HG02884 (cell line): Measurements from ENCODE around the gene PSMD2.

Experiments used
- ATAC-seq: cut with Tn5 transposase; IDR thresholded peaks from one replicate; pipeline ENCODE4 v1.9.1; 2021; ENCODE audit warnings: mild to moderate bottlenecking, moderate library complexity; ENCODE audit not compliant: unreplicated experiment

Gene PSMD2

DNA sequence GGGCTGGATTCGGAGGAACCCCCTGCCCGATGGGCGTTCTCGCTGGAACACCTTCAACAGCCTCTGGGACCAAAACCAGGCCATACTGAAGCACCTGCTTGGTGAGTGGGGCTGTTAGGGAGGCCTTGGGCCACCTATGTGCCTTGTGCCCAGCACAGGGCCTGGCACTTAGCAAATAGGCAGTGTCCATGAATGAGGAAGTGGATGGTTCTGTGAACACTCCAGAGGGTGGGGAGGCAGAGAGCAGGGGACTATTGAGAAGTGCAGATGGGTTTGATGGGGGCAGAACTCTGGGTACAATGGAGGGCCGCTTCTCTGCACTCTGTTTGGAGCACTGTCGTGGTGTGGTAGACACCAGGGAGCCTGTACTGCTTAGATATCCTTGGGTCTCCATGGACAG, 21.7 kb upstream of the PSMD2 start:
- no peak for ATAC-seq

DNA sequence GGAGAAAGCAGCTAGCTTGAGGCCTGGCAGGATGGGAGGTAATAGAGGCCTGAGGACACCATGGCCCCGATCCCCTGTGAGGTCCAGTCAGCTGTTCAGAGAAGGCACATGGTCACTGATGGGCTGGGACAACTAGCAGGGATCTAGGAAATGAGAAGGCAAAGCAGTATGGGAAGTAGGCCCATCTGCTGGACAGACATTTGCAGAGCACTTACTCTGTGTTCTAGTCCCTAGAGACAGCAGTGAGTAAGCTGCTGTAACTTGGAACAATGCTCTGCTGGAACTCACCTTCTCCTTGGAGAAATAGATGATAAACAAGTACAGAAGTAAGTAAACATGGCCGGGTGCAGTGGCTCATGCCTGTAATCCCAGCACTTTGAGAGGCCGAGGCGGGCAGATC, 16.1 kb upstream of the PSMD2 start:
- ATAC-seq, result no peak

DNA sequence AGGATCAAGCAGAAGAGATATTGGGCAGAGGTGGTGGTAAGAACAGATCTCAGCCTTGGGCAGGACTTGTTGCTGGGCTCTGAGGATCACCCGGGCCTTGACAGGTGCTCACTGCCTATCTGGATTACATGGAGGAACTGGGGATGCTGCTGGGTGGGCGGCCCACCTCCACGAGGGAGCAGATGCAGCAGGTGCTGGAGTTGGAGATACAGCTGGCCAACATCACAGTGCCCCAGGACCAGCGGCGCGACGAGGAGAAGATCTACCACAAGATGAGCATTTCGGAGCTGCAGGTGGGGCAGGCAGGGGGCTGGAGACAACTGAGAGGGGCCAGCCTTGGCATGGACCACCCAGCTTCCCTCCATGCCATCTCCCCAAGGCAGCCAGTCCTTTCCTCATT, 15.4 kb upstream of the PSMD2 start:
- ATAC-seq, result no peak

DNA sequence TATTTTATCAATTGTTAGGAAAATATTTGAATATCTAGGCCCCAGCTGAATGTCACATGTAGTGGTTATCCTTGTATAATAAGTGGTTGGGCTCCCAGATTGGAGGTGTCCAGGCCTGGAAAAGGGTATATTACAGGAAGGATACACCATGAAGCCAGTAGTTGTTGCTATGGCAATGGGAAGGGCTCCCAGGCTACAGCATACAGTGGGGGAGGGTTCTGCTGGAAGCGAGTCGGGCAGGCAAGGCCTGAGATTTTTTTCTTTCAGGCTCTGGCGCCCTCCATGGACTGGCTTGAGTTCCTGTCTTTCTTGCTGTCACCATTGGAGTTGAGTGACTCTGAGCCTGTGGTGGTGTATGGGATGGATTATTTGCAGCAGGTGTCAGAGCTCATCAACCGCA, 14.3 kb upstream of the PSMD2 start:
- ATAC-seq, result no peak

DNA sequence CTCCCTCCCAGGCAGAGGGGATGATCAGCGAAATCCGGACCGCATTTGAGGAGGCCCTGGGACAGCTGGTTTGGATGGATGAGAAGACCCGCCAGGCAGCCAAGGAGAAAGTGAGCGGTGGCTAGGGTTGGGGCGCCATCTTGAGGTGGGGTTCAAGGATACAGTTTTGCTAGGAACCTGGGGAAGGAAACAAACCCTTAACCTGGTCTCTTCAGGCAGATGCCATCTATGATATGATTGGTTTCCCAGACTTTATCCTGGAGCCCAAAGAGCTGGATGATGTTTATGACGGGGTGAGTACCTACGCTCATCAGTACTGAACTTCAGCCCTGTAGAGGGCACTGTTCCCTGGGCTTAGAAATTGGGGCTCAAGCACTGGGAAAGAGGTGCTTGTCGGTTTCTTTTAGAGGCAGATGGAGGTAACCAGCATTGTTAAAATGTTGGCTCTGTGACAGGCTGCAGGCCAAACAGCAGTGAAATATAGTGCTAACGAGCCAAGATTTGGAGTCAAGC, 9.6 kb upstream of the PSMD2 start:
- no peak for ATAC-seq

DNA sequence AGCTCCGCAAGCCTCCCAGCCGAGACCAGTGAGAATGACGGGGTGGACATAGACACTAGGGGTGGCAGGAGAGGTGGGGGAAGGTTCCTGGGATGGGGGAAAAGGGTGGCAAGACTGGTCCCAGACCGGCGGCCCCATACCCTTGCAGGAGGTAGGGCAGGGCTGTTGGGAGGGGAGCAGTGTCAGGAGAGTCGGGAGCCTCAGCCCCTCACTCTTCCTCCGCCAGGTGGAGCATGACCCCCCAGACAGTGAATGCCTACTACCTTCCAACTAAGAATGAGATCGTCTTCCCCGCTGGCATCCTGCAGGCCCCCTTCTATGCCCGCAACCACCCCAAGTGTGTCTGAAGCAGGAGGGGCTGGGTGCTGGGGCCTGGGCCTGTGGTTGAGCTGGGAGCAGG, 8.7 kb upstream of the PSMD2 start:
- no peak for ATAC-seq

DNA sequence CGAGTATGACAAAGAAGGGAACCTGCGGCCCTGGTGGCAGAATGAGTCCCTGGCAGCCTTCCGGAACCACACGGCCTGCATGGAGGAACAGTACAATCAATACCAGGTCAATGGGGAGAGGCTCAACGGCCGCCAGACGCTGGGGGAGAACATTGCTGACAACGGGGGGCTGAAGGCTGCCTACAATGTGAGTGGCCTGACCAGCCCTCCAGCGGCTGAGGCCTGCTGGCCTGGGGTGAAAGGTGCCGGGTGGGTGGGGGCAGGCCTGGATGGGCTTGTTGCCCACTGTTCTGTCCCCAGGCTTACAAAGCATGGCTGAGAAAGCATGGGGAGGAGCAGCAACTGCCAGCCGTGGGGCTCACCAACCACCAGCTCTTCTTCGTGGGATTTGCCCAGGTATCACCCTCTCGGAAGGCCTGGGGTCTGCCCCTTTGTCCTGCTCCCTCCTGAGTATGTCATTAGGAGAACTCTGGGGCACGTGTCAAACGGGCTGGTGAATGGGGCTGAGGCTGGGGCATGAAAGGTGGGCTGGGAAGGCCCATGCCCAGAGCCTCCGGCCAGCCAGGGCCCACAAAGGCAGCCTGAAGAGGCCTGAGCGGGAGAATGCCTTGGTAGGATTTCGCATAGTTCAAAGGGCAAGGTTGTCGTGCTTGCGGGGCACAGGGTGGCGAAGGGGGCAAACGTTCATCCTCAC, 7.8 kb upstream of the PSMD2 start:
- ATAC-seq, result no peak

DNA sequence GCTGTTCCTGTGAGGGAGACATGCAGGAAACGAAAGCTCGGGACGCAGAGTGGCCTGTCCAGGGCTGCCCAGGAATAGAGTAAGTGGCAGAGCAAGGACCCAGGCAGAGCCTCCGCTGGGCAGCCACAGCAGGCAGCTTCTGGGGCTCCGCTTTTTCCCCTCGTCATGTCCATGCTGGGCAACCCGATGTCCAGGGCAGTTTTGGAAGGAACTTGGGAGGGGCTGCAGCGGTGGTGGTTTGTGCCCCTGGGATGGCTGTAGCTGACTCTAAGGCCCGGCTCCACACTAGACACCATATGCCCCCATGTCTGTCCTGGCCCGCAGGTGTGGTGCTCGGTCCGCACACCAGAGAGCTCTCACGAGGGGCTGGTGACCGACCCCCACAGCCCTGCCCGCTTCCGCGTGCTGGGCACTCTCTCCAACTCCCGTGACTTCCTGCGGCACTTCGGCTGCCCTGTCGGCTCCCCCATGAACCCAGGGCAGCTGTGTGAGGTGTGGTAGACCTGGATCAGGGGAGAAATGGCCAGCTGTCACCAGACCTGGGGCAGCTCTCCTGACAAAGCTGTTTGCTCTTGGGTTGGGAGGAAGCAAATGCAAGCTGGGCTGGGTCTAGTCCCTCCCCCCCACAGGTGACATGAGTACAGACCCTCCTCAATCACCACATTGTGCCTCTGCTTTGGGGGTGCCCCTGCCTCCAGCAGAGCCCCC, 7.1 kb upstream of the PSMD2 start:
- ATAC-seq, result no peak

DNA sequence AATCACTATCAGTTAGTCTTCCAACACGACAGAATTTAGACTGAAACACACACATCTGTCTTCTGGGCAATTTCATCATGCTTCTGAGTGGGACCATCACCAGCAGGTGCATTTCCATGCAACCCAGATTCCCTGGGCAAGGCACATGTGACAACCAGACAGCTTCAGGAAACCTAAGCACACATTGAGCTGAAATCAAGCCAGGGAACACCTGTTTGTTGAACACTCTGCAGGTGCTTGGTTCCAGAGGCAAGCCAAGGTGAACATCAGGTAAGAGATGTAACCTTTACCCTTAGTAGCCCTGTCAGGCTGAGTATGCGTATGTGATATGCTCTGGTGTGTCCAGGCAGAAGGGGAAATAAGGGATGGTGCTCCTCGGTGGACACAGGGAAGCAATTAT, 3.3 kb upstream of the PSMD2 start:
- no peak for ATAC-seq

DNA sequence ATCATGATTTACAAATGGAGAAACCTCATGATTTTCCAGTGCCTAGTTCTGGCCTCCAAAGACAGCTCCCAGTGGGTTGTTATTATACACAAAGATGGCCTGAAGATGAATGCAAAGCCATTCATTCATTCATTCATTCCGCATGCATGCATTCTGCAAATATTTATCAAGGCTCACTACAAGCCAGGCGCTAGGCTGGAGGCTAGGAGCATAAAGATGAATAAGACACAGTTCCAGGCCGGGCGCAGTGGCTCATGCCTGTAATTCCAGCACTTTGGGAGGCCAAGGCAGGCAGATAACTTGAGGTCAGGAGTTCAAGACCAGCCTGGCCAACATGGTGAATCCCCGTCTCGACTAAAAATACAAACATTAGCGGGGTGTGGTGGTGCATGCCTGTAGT, 2.4 kb upstream of the PSMD2 start:
- ATAC-seq, result no peak

DNA sequence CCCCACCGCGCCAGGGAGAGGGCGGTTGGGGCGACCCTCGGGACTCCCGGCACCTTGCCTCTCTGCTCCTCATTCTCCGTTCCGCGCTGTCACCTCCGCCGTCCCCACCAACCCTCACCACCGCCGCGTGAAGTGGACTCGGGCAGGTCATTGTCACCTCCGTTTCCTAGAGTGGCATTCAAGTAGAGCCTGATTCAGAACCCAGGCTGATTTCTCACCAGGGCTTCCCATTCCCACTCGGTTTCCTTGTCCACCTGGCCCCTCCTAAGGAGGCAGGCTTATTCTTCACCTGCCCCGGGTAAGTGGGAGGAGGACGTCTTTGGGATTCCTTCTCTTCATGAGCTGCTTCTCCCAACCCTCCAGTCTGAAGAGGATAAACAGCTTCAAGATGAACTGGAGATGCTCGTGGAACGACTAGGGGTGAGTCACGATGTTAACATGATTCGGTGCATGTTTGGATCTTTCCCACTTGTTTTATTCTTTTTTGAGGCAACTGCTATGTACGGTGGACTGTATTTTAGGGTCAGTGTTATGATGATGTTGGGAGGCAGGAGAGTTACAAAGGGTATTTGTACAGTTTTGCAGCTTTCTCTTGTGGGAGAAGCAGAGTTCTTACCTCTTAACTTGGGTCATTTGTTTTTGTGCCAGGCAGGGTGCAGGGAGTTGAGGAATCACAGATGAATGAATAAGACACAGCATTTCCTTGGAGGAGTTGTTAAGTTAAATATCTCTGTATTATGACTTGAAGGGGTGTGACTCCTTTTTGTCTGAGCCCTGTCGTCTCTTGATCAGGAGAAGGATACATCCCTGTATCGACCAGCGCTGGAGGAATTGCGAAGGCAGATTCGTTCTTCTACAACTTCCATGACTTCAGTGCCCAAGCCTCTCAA, 692 bp downstream of the PSMD2 start:
- no peak for ATAC-seq

DNA sequence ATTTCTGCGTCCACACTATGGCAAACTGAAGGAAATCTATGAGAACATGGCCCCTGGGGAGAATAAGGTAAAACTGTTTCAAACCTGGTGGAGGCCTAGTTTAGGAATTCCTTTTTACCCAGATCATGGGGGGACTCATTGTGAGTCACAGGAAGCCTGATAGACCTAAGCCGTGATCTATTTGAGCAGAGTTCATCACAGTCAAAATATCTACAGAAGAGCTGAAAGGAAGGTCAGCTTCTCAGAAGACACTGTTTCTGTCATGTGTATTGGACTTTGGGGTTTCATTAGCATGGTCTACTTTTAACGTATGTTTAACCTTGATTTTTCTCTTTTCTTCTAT, 1.3 kb downstream of the PSMD2 start:
- ATAC-seq, result no peak

DNA sequence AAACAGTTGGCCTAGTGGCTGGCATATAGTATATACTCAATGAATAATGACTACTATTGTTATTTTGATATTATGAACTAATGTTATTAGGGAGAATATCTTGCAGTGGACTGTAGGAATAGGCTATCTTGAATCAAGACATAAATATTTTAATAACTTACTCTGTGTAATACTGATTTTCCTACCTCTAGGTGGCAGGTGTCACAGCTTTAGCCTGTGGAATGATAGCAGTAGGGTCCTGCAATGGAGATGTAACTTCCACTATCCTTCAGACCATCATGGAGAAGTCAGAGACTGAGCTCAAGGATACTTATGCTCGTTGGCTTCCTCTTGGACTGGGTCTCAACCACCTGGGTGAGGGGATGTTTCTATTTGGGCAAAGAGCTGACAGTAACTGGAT, 6.5 kb downstream of the PSMD2 start:
- ATAC-seq, result no peak

DNA sequence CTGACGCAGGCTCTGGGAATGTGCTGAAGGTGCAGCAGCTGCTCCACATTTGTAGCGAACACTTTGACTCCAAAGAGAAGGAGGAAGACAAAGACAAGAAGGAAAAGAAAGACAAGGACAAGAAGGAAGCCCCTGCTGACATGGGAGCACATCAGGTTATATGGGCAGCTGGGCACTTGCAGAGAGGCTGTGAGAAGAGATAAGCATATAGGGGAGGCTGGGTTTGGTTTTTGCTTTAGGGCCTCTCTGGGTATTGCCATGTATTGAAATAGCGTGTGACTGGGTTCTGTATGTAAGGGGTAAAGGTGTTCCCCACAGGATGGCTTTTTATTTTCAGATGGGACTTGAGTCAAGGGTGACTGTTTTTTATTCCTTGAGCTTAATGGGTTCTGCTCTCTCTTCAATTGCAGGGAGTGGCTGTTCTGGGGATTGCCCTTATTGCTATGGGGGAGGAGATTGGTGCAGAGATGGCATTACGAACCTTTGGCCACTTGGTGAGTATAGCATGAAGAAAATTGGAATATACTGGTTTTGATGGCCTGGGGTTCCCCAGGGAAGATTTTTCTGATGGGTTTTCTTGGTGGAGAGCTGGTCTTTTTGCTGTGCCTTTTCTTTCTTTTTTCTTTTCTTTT, 7.4 kb downstream of the PSMD2 start:
- ATAC-seq, result no peak

DNA sequence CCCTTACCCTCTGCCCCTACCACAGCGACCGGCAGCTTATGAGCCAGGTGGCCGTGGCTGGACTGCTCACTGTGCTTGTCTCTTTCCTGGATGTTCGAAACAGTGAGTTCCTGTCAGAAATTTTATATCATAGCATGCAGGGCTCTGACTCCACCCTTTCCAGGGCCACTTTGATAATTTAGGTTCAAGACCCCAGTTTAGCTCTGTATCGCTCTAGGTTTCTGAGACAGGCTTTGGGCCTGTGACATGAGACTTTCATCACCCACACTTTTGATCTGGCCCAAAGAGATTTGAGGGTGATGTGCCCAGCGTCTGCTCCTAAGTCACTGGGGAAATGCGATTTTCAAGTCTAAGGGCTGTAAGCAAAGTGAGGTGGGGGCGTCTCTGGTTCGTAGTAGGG, 8.9 kb downstream of the PSMD2 start:
- no peak for ATAC-seq

DNA sequence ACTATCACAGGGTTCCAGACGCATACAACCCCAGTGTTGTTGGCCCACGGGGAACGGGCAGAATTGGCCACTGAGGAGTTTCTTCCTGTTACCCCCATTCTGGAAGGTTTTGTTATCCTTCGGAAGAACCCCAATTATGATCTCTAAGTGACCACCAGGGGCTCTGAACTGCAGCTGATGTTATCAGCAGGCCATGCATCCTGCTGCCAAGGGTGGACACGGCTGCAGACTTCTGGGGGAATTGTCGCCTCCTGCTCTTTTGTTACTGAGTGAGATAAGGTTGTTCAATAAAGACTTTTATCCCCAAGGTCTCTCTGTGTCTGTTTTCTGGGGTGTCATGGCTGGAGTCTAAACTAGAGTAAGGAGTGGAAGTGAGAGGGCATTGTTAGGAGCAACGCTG, 9.7 kb downstream of the PSMD2 start:
- no peak for ATAC-seq

DNA sequence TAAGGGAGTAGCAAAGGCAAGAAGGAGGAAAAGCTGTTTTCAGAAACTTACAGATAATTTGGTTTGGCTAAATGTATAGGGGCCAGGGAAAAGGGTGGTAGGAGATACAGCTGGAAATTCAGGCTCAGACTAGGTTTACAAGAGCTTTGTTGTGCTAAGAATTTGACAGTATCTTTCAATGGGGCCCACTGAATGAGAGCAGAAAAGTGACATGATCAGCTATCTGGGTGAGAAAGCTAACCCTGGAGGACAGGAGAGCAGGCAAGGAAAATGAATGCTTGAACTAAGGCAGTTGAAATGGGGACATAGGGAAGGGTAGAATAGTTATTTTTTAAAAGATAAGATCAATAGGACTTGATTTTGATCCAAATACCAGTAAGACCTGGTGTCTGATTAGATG, 12.6 kb downstream of the PSMD2 start:
- no peak for ATAC-seq

DNA sequence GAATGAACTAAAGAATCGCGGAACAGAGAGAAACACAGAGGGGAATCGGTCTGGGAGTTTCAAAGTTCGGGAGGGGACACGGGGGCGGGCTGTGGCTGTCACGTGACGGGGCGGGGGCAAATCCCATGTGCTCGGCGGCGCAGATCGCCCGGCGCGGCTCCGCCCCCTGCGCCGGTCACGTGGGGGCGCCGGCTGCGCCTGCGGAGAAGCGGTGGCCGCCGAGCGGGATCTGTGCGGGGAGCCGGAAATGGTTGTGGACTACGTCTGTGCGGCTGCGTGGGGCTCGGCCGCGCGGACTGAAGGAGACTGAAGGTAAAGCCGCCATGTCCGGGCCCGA, 15.3 kb downstream of the PSMD2 start, which contains the start of gene EIF4G1:
EIF4G1 (plus strand) TSS at position 244 of the 337 bp plus-strand sequence. CDS start 1,191 bp downstream, outside the sequence.
- peak; percentile 88 for ATAC-seq

DNA sequence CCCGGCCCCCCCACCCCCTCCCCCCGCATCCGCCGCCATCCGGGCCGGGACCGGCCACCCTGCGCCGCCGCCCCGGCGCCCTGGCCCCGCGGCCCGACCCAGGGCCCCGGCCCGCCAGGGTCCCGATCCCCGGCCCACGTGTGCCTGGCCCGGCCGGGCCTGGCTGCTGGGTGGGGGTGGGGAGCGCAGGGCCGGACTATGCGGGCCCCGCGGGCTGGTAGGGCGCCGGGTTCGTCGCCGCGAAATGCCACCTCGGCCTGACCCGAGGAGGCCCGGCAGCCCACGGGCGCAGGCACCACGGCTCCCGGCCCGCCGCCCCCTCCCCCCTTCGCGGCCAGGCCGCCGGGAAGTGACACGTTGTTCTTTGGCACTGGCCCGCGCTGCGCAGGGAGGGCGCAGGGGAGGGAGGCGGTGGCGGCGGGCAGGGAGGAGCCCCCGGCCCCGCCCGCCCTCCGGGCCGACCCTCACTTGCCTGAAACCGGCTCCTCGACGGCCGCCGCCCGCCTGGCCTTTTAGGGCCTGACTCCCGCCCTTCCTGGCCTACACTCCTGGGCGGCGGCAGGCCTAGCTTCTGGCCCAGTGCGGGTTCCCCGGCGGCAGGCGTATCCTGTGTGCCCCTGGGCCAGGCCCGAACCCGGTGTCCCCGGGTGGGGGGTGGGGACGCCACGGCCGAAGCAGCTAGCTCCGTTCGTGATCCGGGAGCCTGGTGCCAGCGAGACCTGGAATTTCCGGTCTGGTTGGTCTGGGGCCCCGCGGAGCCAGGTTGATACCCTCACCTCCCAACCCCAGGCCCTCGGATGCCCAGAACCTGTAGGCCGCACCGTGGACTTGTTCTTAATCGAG, 15.9 kb downstream of the PSMD2 start:
- ATAC-seq, result peak; percentile 29

DNA sequence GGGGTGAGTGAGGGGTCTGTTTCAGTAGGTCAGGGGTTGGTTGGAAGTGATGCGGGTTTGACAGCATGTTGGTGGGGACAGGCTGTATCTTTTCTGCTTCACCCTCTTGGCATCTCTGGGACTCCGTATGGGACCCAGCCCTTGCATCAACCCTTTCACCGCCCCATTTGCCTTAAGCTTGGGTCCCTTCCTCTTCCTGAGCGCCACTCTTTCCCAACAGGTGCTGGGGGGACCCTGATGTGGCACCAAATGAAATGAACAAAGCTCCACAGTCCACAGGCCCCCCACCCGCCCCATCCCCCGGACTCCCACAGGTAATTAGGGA, 16.5 kb downstream of the PSMD2 start:
- no peak for ATAC-seq
